HepG2 (cell line): ENCODE measurements around the gene F9. TPM values are rescaled to one million over a fixed set of nuclear protein-coding genes. Genes with fewer than 3 reads are reported as not detected.

Experiments
- ATAC-seq: fragments of 200-7000 bp; cut with Tn5 transposase; 3 replicates; pipeline ENCODE4 v1.9.1; 2020; ENCODE audit warnings: mild to moderate bottlenecking, moderate library complexity
- BruUV-seq: library from RNA; stranded (reverse); fragments of 400-500 nt; replicated peaks from 2 replicates; lab custom pipeline; 2021; lab: Mats Ljungman, UMichigan
- CTCF ChIA-PET: fragments of 300-600 bp; formaldehyde crosslinking; extraction: SDS; loops from one replicate; lab custom pipeline; 2021; ENCODE audit warnings: low total read pairs, inconsistent platforms, low intra/inter-chr PET ratio; lab: Yijun Ruan, JAX
- POLR2A ChIA-PET: fragments of 350-600 bp; sonication (Branson Sonifier 250); formaldehyde crosslinking; loops from one replicate; lab custom pipeline; 2020; ENCODE audit warnings: antibody characterized with exemption, inconsistent platforms; lab: Yijun Ruan, JAX
- DNase-seq: peaks from one replicate; pipeline ENCODE4 v3.0.0-alpha.2; 2015; ENCODE audit warnings: low spot score
- FAIRE-seq: peaks from 3 replicates; lab custom pipeline; 2011; peaks lifted over from hg19 to GRCh38; lab: Jason Lieb, UNC
- H2AFZ ChIP-seq: one replicate; pipeline ENCODE4 v1.6.1; 2011; ENCODE audit warnings: low read length, inconsistent platforms
- H3K27ac ChIP-seq: fragments of 300-600 bp; 3 replicates; pipeline ENCODE4 v1.8.0; 2011; ENCODE audit warnings: mixed run types, mild to moderate bottlenecking, mixed read lengths, low read length, inconsistent platforms; ENCODE audit not compliant: insufficient read depth; ENCODE audit errors: extremely low read length
- H3K27me3 ChIP-seq, 2 experiments: fragments of 200-600 bp in 1 of 2; 2 replicates in 1 of 2; 3 replicates in 1 of 2; pipeline versions ENCODE4 v1.6.0 to v1.8.0; 2011; ENCODE audit warnings: low read length in 2 of 2, mild to moderate bottlenecking in 2 of 2, moderate library complexity in 2 of 2, inconsistent platforms in 1 of 2; ENCODE audit not compliant: insufficient read depth in 2 of 2, control insufficient read depth in 1 of 2
- H3K36me3 ChIP-seq, 2 experiments: fragments of 200-600 bp in 1 of 2; replicated peaks in 1 of 2; 2 replicates in 1 of 2; 3 replicates in 1 of 2; pipeline versions ENCODE4 v1.5.1 to v1.8.0; 2011; ENCODE audit warnings: low read length in 2 of 2, inconsistent platforms in 1 of 2; ENCODE audit not compliant: insufficient read depth in 2 of 2, control insufficient read depth in 1 of 2
- H3K4me1 ChIP-seq: 2 replicates; pipeline ENCODE4 v1.5.1; 2012; ENCODE audit warnings: low read length, inconsistent platforms; ENCODE audit not compliant: insufficient read depth
- H3K4me2 ChIP-seq: 2 replicates; pipeline ENCODE4 v1.6.0; 2011; ENCODE audit warnings: low read depth, low read length, inconsistent platforms
- H3K4me3 ChIP-seq, 3 experiments: fragments of 200-600 bp in 1 of 3; sonication (generic), shearing (Covaris generic) in 1 of 3; replicated peaks in 1 of 3; 2 replicates each; pipeline ENCODE4 v1.5.1; 2011 to 2016; ENCODE audit warnings: low read length in 3 of 3, inconsistent platforms in 2 of 3, low read depth in 2 of 3, mild to moderate bottlenecking in 2 of 3, control low read depth in 1 of 3, mixed read lengths in 1 of 3; ENCODE audit not compliant: insufficient read depth in 1 of 3
- H3K79me2 ChIP-seq: one replicate; pipeline ENCODE4 v1.6.1; 2011; ENCODE audit warnings: low read length, inconsistent platforms; ENCODE audit not compliant: insufficient read depth
- H3K9ac ChIP-seq: 2 replicates; pipeline ENCODE4 v1.6.0; 2011; ENCODE audit warnings: mild to moderate bottlenecking, low read depth, low read length, inconsistent platforms; ENCODE audit not compliant: insufficient read depth
- H3K9me3 ChIP-seq: 2 replicates; pipeline ENCODE4 v1.5.1; 2012; ENCODE audit warnings: mild to moderate bottlenecking, low read length
- H4K20me1 ChIP-seq: 2 replicates; pipeline ENCODE4 v1.6.0; 2011; ENCODE audit warnings: inconsistent platforms, mild to moderate bottlenecking, low read length, moderate library complexity; ENCODE audit not compliant: insufficient read depth
- GATAD1 ChIP-seq: IDR thresholded peaks from 2 replicates; pipeline ENCODE4 v1.6.1; 2016; ENCODE audit warnings: missing genetic modification reagents, missing compliant biosample characterization
- GLI4 ChIP-seq: sonication (generic); formaldehyde crosslinking; IDR thresholded peaks from 2 replicates; pipeline ENCODE4 v1.5.1; 2020; ENCODE audit warnings: missing genetic modification reagents, mild to moderate bottlenecking, moderate library complexity, borderline replicate concordance
- GPBP1L1 ChIP-seq: sonication (generic); formaldehyde crosslinking; IDR thresholded peaks from 2 replicates; pipeline ENCODE4 v1.5.0; 2020; ENCODE audit warnings: mild to moderate bottlenecking, missing genetic modification reagents
- HMGA1 ChIP-seq: sonication (generic); formaldehyde crosslinking; conservative IDR thresholded peaks from 2 replicates; pipeline ENCODE4 v1.4.0; 2020; ENCODE audit warnings: missing genetic modification reagents
- IRF2 ChIP-seq: IDR thresholded peaks from 2 replicates; pipeline ENCODE4 v1.6.1; 2018; ENCODE audit warnings: missing genetic modification reagents, missing compliant biosample characterization
- MED8 ChIP-seq: sonication (generic); formaldehyde crosslinking; IDR thresholded peaks from 2 replicates; pipeline ENCODE4 v1.8.1; 2023; ENCODE audit warnings: mild to moderate bottlenecking, missing genetic modification reagents; ENCODE audit not compliant: insufficient replicate concordance
- MLX ChIP-seq: IDR thresholded peaks from 2 replicates; pipeline ENCODE4 v1.6.1; 2016
- NCOR1 ChIP-seq: fragments of 200-600 bp; sonication (generic); IDR thresholded peaks from 2 replicates; pipeline ENCODE4 v1.7.0; 2017; ENCODE audit warnings: antibody characterized with exemption, low read length, borderline replicate concordance
- NFYB ChIP-seq: sonication (generic); formaldehyde crosslinking; IDR thresholded peaks from 2 replicates; pipeline ENCODE4 v1.4.0; 2020; ENCODE audit warnings: missing genetic modification reagents
- NR0B2 ChIP-seq: sonication (generic); formaldehyde crosslinking; IDR thresholded peaks from 2 replicates; pipeline ENCODE4 v1.4.0; 2020; ENCODE audit warnings: mild to moderate bottlenecking, missing genetic modification reagents
- PRMT3 ChIP-seq: sonication (generic); formaldehyde crosslinking; IDR thresholded peaks from 2 replicates; pipeline ENCODE4 v1.8.1; 2022; ENCODE audit warnings: low read depth, mild to moderate bottlenecking, moderate library complexity, missing genetic modification reagents, borderline replicate concordance
- SMC3 ChIP-seq: IDR thresholded peaks from 2 replicates; pipeline ENCODE4 v1.6.1; 2011; ENCODE audit warnings: low read length, improper control_type of control experiment
- SP2 ChIP-seq: sonication (generic); formaldehyde crosslinking; IDR thresholded peaks from 2 replicates; pipeline ENCODE4 v1.5.1; 2020; ENCODE audit warnings: mild to moderate bottlenecking, missing genetic modification reagents
- SRSF4 ChIP-seq: fragments of 200-400 bp; formaldehyde crosslinking; IDR thresholded peaks from one replicate; pipeline ENCODE4 v1.6.1; 2018; ENCODE audit warnings: mild to moderate bottlenecking, low read depth, low read length, moderate library complexity; ENCODE audit not compliant: poor library complexity, severe bottlenecking
- ZNF430 ChIP-seq: sonication (generic); formaldehyde crosslinking; IDR thresholded peaks from 2 replicates; pipeline ENCODE4 v1.9.0; 2021; ENCODE audit warnings: mild to moderate bottlenecking, missing genetic modification reagents
- ZNF441 ChIP-seq: sonication (generic); formaldehyde crosslinking; IDR thresholded peaks from 2 replicates; pipeline ENCODE4 v1.7.0; 2021; ENCODE audit warnings: missing genetic modification reagents, borderline replicate concordance
- ZNF737 ChIP-seq: sonication (generic); formaldehyde crosslinking; IDR thresholded peaks from 2 replicates; pipeline ENCODE4 v1.5.0; 2020; ENCODE audit warnings: missing genetic modification reagents, mild to moderate bottlenecking, borderline replicate concordance
- ZSCAN29 ChIP-seq: sonication (generic); formaldehyde crosslinking; conservative IDR thresholded peaks from 2 replicates; pipeline ENCODE4 v1.4.0; 2020; ENCODE audit warnings: mild to moderate bottlenecking, missing genetic modification reagents
- WGBS: methylation state at CpG from one replicate; pipeline ENCODE4 v1.1.6; 2017; ENCODE audit warnings: low lambda C conversion rate; 5-methylcytosine and 5-hydroxymethylcytosine counted together
- in situ Hi-C: cut with HindIII; loops from 2 replicates; pipeline ENCODE4 v1.10.0; 2017; ENCODE audit warnings: low pct_unique_long_range_greater_than_20kb; ENCODE audit not compliant: extremely low pct_ligation_motif_present
- intact Hi-C: fragments of 100-400 bp; cut with micrococcal nuclease; formaldehyde crosslinking; loops from one replicate; pipeline ENCODE4 v1.10.0; 2022; ENCODE audit not compliant: unreplicated experiment
- polyA plus RNA-seq, 8 experiments: library from polyadenylated mRNA; depleted of rRNA in 3 of 8; stranded (reverse) in 7 of 8; unstranded in 1 of 8; fragments of >200 nt; fragmentation: Illumina TruSeq in 4 of 8; extraction: Trizol in 4 of 8; gene quantifications; 2 replicates each; pipeline versions ENCODE4 v1.2.1 to v1.2.3, GENCODE V29; 2011 to 2016; ENCODE audit warnings: low read depth in 4 of 8, missing spikeins in 1 of 8, mixed read lengths in 1 of 8; ENCODE audit not compliant: insufficient read depth in 1 of 8
- total RNA-seq, 5 experiments: library from RNA; depleted of rRNA; stranded (reverse); fragments of >200 nt; fragmentation: Illumina TruSeq; extraction: Trizol; gene quantifications; 2 replicates each; pipeline ENCODE4 v1.2.3, GENCODE V29; 2016; ENCODE audit warnings: low read depth in 1 of 5

Gene F9
- total and polyA plus RNA-seq, 2 of the 13 experiments (the other 11 are each of a cell fraction or from before 2014, with no cell fraction given) = not detected

GRCh38 chrX:139532834-139533233, 2.3 kb downstream of the F9 start:
- CTCF ChIA-PET = no interaction called here
- Histone ChIP-seq H3K27me3 (no peaks in the 10 kb centered on the region), H2AFZ (no peak overlapping the region), H3K9ac (no peak overlapping the region), H3K4me2 (no peak overlapping the region), H4K20me1 (no peaks in the 10 kb centered on the region), H3K36me3 (no peaks in the 10 kb centered on the region), H3K79me2 (no peaks in the 10 kb centered on the region), H3K27ac (no peak overlapping the region), H3K4me3 (no peak overlapping the region), H3K9me3 (no peaks in the 10 kb centered on the region), H3K4me1 (no peaks in the 10 kb centered on the region)
- POLR2A ChIA-PET = no interaction called here
- intact Hi-C loops (no loop called here), in situ Hi-C loops (no loop called here)
- no peak for TF ChIP-seq NFYB (CRISPR knock-in tag)
- WGBS = 4% methylated on average over 4 of the region's 4 CpGs
- FAIRE-seq (no peak), DNase-seq (no peak), ATAC-seq (no peak)
- BruUV-seq = no TSS peak

GRCh38 chrX:139533444-139533843, 2.9 kb downstream of the F9 start:
- no peak overlapping the region for H3K4me2 ChIP-seq
- no peaks in the 10 kb centered on the region for H3K79me2 ChIP-seq
- ChIA-PET CTCF (no interaction called here), POLR2A (no interaction called here)
- no peak overlapping the region for H3K4me3 ChIP-seq
- no TSS peak for BruUV-seq
- H2AFZ ChIP-seq = no peak overlapping the region
- H3K9ac ChIP-seq = no peak overlapping the region
- ATAC-seq = no peak
- in situ Hi-C loops = no loop called here
- 33% methylated on average over 3 of the region's 4 CpGs for WGBS
- DNase-seq = no peak
- no peaks in the 10 kb centered on the region for H4K20me1 ChIP-seq
- H3K36me3 ChIP-seq = no peaks in the 10 kb centered on the region
- no peak for FAIRE-seq
- H3K9me3 ChIP-seq = no peaks in the 10 kb centered on the region
- intact Hi-C loops = no loop called here
- TF ChIP-seq ZNF430 (no peak), SRSF4 (no peak), ZNF441 (CRISPR knock-in tag) (no peak), IRF2 (no peak), MLX (no peak), ZNF737 (CRISPR knock-in tag) (no peak), ZSCAN29 (CRISPR knock-in tag) (no peak), NR0B2 (no peak), SP2 (CRISPR knock-in tag) (no peak), PRMT3 (CRISPR knock-in tag) (no peak), MED8 (CRISPR knock-in tag) (no peak), SMC3 (no peak), GATAD1 (no peak), HMGA1 (CRISPR knock-in tag) (no peak), NCOR1 (no peak), GLI4 (CRISPR knock-in tag) (no peak), GPBP1L1 (CRISPR knock-in tag) (no peak)
- H3K27me3 ChIP-seq = no peaks in the 10 kb centered on the region
- no peaks in the 10 kb centered on the region for H3K4me1 ChIP-seq
- no peak overlapping the region for H3K27ac ChIP-seq
